Measurements from ENCODE around the gene MAT1A. TPM values are rescaled to one million over a fixed set of nuclear protein-coding genes. Genes with fewer than 3 reads are reported as not detected.

MAT1A gene
- total and polyA plus RNA-seq, 2 of the 13 experiments (the other 11 are each of a cell fraction or from before 2014, with no cell fraction given), result 57.1 to 76.9 TPM

GRCh38 chr10:80281784-80282765 is 7.4 kb downstream of the MAT1A start (continued):
- TF ChIP-seq THYN1 (CRISPR knock-in tag; IDR thresholded peaks at IDR 0.05; ENCODE audit: borderline replicate concordance, low read depth) (no peak), ZNF607 (CRISPR knock-in tag; IDR thresholded peaks at IDR 0.05; ENCODE audit: borderline replicate concordance) (peak; percentile 29; the same call in 1 of the 2 replicates), ZNF75D (CRISPR knock-in tag; IDR thresholded peaks at IDR 0.05; ENCODE audit: borderline replicate concordance) (no peak), PHF20 (CRISPR knock-in tag; IDR thresholded peaks at IDR 0.05) (no peak), MXD4 (CRISPR knock-in tag; IDR thresholded peaks at IDR 0.05) (no peak), KMT2B (CRISPR knock-in tag; IDR thresholded peaks at IDR 0.05) (peak; percentile 64; the same call in 1 of the 2 replicates), HES4 (CRISPR knock-in tag; IDR thresholded peaks at IDR 0.05; ENCODE audit: borderline replicate concordance) (no peak), SMAD9 (CRISPR knock-in tag; IDR thresholded peaks at IDR 0.05) (no peak), HNRNPK (IDR thresholded peaks at IDR 0.05; ENCODE audit: low read depth, low read length, poor library complexity, severe bottlenecking) (no peak), ZNF792 (CRISPR knock-in tag; IDR thresholded peaks at IDR 0.05) (0 out of 2 replicates have a peak, but pooled peaks have one; percentile 52), MED13 (CRISPR knock-in tag; IDR thresholded peaks at IDR 0.05) (no peak), ZNF318 (CRISPR knock-in tag; IDR thresholded peaks at IDR 0.05) (peak; percentile 35; the same call in 1 of the 2 replicates), SP5 (CRISPR knock-in tag; IDR thresholded peaks at IDR 0.05; ENCODE audit: borderline replicate concordance, low read depth) (0 out of 2 replicates have a peak, but pooled peaks have one; percentile 11), ZNF678 (CRISPR knock-in tag; IDR thresholded peaks at IDR 0.05) (no peak), TP53 (CRISPR knock-in tag; conservative IDR thresholded peaks at IDR 0.05) (no peak; the same call in 1 of the 2 replicates), NFKB2 (CRISPR knock-in tag; IDR thresholded peaks at IDR 0.05; ENCODE audit: borderline replicate concordance) (peak; percentile 48; the same call in 1 of the 2 replicates), LRRFIP1 (CRISPR knock-in tag; conservative IDR thresholded peaks at IDR 0.05) (no peak)
- TF ChIP-seq, protein P1, sequence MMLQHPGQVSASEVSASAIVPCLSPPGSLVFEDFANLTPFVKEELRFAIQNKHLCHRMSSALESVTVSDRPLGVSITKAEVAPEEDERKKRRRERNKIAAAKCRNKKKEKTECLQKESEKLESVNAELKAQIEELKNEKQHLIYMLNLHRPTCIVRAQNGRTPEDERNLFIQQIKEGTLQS (CRISPR knock-in tag; IDR thresholded peaks at IDR 0.05), result peak; percentile 86

All from HepG2 (cell line).